Measurements from ENCODE around the gene NOD2.

DNA sequence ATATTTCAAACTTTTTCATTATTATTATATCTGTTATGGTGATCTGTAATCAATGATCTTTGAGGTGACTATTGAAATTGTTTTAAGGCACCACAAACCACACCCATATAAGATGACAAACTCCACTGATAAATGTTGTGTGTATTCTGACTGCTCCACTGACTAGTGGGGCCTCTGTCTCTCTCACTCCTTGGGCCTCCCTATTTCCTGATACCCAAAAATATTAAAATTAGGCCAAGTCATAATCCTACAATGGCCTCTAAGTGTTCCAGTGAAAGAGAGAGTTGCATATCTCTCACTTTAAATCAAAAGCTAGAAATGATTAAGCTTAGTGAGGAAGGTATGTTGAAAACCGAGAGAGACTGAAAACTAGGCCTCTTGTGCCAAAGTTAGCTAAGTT, 71.9 kb downstream of the NOD2 start:
- TF ChIP-seq, protein P1, sequence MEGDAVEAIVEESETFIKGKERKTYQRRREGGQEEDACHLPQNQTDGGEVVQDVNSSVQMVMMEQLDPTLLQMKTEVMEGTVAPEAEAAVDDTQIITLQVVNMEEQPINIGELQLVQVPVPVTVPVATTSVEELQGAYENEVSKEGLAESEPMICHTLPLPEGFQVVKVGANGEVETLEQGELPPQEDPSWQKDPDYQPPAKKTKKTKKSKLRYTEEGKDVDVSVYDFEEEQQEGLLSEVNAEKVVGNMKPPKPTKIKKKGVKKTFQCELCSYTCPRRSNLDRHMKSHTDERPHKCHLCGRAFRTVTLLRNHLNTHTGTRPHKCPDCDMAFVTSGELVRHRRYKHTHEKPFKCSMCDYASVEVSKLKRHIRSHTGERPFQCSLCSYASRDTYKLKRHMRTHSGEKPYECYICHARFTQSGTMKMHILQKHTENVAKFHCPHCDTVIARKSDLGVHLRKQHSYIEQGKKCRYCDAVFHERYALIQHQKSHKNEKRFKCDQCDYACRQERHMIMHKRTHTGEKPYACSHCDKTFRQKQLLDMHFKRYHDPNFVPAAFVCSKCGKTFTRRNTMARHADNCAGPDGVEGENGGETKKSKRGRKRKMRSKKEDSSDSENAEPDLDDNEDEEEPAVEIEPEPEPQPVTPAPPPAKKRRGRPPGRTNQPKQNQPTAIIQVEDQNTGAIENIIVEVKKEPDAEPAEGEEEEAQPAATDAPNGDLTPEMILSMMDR (IDR thresholded peaks at IDR 0.05): no peak
- TF ChIP-seq POLR2A (IDR thresholded peaks at IDR 0.05): no peak

Measured in thyroid gland (tissue), 4 donors.